ENCODE data around the gene AQP12A. TPM values are rescaled to one million over a fixed set of nuclear protein-coding genes. Genes with fewer than 3 reads are reported as not detected.
"Not testable (repeated sequence)": the region's sequence is repeated elsewhere in the genome, so short reads cannot be mapped to it uniquely, and the experiment has no call there.

AQP12A gene
- total and polyA plus RNA-seq, 2 donors (not counting 1 experiment from before 2014, with no cell fraction given) = not detected

DNA sequence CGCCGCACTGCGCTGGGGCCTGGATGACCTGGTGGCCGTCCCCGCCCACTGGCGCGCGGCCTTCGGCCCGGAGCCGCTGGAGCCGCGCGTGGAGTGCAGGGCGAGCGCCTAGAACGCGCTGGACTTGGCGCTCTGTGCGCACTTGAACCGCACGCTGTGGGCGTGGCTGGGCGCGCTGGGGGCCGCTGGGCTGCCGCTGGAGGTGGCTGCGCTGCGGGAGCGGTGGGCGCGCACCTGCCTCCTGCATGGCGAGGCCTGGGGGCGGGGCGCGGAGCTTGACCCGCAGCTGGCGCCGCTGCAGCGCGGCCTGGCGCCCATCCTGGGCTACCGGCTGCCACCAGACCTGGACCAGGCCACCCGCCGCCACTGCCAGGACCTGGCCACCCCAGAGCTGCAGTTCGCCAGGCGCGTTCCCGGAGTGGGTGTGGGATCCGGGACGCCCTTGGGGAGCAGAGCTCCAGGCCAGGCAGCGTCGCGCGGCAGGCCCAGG is 18.9 kb upstream of the AQP12A start:
- H3K9ac ChIP-seq (ENCODE audit: low read length) = no peak overlapping the region
- H3K9me3 ChIP-seq (ENCODE audit: control extremely low read depth in 1 of 3, control insufficient read depth in 2 of 3, insufficient read depth in 1 of 3, low read length in 2 of 3) = no peaks in the 10 kb centered on the region
- Mint-ChIP-seq H3K4me3 (no peak overlapping the region), H3K27ac (no peak overlapping the region), H3K9me3 (ENCODE audit: insufficient read depth) (no peaks in the 10 kb centered on the region), H3K4me1 (no peaks in the 10 kb centered on the region), H3K27me3 (peaks cover 34% of the 10 kb centered on the region)
- POLR2A ChIA-PET = no interaction called here
- H4K20me1 ChIP-seq (ENCODE audit: control insufficient read depth, insufficient read depth, low read length, poor library complexity, severe bottlenecking) = no peaks in the 10 kb centered on the region
- H3K4me3 ChIP-seq (ENCODE audit: control extremely low read depth in 1 of 5, extremely low read depth in 1 of 5, insufficient read depth in 1 of 5, low read depth in 2 of 5, low read length in 4 of 5) = no peak overlapping the region
- no peak for ATAC-seq (ENCODE audit: low read depth)
- H3K27ac ChIP-seq (ENCODE audit: low read length in 2 of 2) = no peak overlapping the region
- no peak overlapping the region for H3K4me2 ChIP-seq (replicated peaks; ENCODE audit: low read depth, low read length, poor library complexity, severe bottlenecking)
- intact Hi-C loops (cut with micrococcal nuclease) = no loop called here
- no peaks in the 10 kb centered on the region for H3K27me3 ChIP-seq (replicated peaks in 1 of 4; ENCODE audit: control extremely low read depth in 1 of 4, control insufficient read depth in 3 of 4, insufficient read depth in 4 of 4, low read length in 3 of 4)
- TF ChIP-seq CTCF (IDR thresholded peaks at IDR 0.05) (no peak), EZH2 (IDR thresholded peaks at IDR 0.05; ENCODE audit: borderline replicate concordance, insufficient read depth, low read depth, low read length, poor library complexity, severe bottlenecking) (no peak)
- CTCF ChIA-PET = no interaction called here
- H3K4me1 ChIP-seq (ENCODE audit: control insufficient read depth in 2 of 2, insufficient read depth in 2 of 2, low read length in 2 of 2) = no peaks in the 10 kb centered on the region
- H2AFZ ChIP-seq (ENCODE audit: insufficient read depth, low read depth, low read length, poor library complexity, severe bottlenecking) = no peak overlapping the region
- 20% methylated on average over 55 of the region's 55 CpGs for WGBS (ENCODE audit: insufficient coverage)
- no peaks in the 10 kb centered on the region for H3K79me2 ChIP-seq (ENCODE audit: control insufficient read depth, insufficient read depth, low read length)
- H3K36me3 ChIP-seq (replicated peaks in 1 of 2; ENCODE audit: control extremely low read depth in 1 of 2, control insufficient read depth in 1 of 2, extremely low read depth in 1 of 2, insufficient read depth in 2 of 2, low read length in 1 of 2) = no peaks in the 10 kb centered on the region
- DNase-seq = no peak

DNA sequence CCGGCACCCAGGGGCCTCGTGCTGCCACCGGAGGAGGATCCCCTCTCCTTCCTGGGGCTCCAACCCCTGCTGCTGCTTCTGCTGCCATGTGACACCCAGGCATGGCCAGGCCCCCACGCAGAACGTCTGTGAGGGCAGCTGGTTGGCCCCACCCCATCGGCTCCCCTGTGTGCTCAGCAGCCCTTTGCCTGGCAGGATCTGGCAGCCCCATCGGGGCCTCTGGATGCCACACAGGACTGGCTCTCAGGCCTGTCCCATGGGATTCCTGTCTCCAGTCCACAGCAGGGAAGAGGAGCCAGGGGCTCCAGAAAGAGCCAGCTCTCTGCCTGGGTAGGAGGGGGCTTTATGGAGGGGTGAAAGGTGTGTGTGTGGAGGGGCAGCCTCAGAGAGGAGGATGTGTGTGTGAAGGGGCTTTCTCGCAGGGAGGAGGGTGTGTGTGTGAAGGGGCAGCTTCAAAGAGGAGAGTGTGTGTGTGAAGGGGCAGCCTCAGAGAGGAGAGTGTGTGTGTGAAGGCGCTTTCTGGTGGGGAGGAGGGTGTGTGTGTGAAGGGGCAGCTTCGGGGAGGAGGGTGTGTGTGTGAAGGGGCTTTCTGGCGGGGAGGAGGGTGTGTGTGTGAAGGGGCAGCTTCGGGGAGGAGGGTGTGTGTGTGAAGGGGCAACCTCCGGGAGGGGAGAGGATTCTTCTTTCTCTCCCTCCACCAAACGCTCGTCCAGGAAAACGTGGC is 17.0 kb upstream of the AQP12A start:
- CTCF ChIA-PET; ATAC-seq (ENCODE audit: low read depth); H3K36me3 ChIP-seq (replicated peaks in 1 of 2; ENCODE audit: control extremely low read depth in 1 of 2, control insufficient read depth in 1 of 2, extremely low read depth in 1 of 2, insufficient read depth in 2 of 2, low read length in 1 of 2); DNase-seq; H4K20me1 ChIP-seq (ENCODE audit: control insufficient read depth, insufficient read depth, low read length, poor library complexity, severe bottlenecking); H3K9me3 ChIP-seq (ENCODE audit: control extremely low read depth in 1 of 3, control insufficient read depth in 2 of 3, insufficient read depth in 1 of 3, low read length in 2 of 3); H3K9me3 Mint-ChIP-seq (ENCODE audit: insufficient read depth); H3K27ac ChIP-seq (ENCODE audit: low read length in 2 of 2); H3K4me1 Mint-ChIP-seq; H3K27me3 ChIP-seq (replicated peaks in 1 of 4; ENCODE audit: control extremely low read depth in 1 of 4, control insufficient read depth in 3 of 4, insufficient read depth in 4 of 4, low read length in 3 of 4); H3K4me1 ChIP-seq (ENCODE audit: control insufficient read depth in 2 of 2, insufficient read depth in 2 of 2, low read length in 2 of 2); H2AFZ ChIP-seq (ENCODE audit: insufficient read depth, low read depth, low read length, poor library complexity, severe bottlenecking); H3K27ac Mint-ChIP-seq; H3K4me2 ChIP-seq (replicated peaks; ENCODE audit: low read depth, low read length, poor library complexity, severe bottlenecking); H3K4me3 Mint-ChIP-seq; intact Hi-C loops (cut with micrococcal nuclease); POLR2A ChIA-PET; H3K79me2 ChIP-seq (ENCODE audit: control insufficient read depth, insufficient read depth, low read length); H3K9ac ChIP-seq (ENCODE audit: low read length); H3K4me3 ChIP-seq (ENCODE audit: control extremely low read depth in 1 of 5, extremely low read depth in 1 of 5, insufficient read depth in 1 of 5, low read depth in 2 of 5, low read length in 4 of 5): not testable (repeated sequence)
- peaks cover 21% of the 10 kb centered on the region for H3K27me3 Mint-ChIP-seq
- WGBS (ENCODE audit: insufficient coverage) = 53% methylated on average over 5 of the region's 16 CpGs

DNA sequence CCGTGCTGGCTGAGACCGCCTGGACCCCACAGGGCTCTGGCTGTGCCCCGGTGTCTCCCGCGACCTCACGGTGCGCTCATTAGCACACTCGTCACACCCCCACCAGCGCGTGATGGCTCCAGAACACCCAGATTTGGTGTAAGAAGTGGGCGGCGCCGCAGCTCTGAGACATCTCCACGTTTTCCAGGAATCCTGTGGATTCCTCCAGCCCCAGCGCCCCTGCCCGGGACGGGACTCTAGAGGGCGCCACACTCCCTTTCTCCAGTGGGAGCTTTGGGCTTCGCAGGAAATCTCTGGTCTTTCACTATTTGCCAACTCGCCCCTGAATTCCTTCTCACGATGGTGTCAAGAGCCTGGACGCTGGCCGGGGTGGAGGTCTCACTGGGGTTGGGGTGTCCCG is 16.3 kb upstream of the AQP12A start:
- H3K4me3 Mint-ChIP-seq; CTCF ChIA-PET; H3K9me3 Mint-ChIP-seq (ENCODE audit: insufficient read depth); H2AFZ ChIP-seq (ENCODE audit: insufficient read depth, low read depth, low read length, poor library complexity, severe bottlenecking); H3K27me3 ChIP-seq (replicated peaks in 1 of 4; ENCODE audit: control extremely low read depth in 1 of 4, control insufficient read depth in 3 of 4, insufficient read depth in 4 of 4, low read length in 3 of 4); H3K79me2 ChIP-seq (ENCODE audit: control insufficient read depth, insufficient read depth, low read length); DNase-seq; H3K4me1 Mint-ChIP-seq; H3K9me3 ChIP-seq (ENCODE audit: control extremely low read depth in 1 of 3, control insufficient read depth in 2 of 3, insufficient read depth in 1 of 3, low read length in 2 of 3); POLR2A ChIA-PET; H3K4me2 ChIP-seq (replicated peaks; ENCODE audit: low read depth, low read length, poor library complexity, severe bottlenecking); H3K36me3 ChIP-seq (replicated peaks in 1 of 2; ENCODE audit: control extremely low read depth in 1 of 2, control insufficient read depth in 1 of 2, extremely low read depth in 1 of 2, insufficient read depth in 2 of 2, low read length in 1 of 2); H3K4me3 ChIP-seq (ENCODE audit: control extremely low read depth in 1 of 5, extremely low read depth in 1 of 5, insufficient read depth in 1 of 5, low read depth in 2 of 5, low read length in 4 of 5); H3K27ac ChIP-seq (ENCODE audit: low read length in 2 of 2); H3K27ac Mint-ChIP-seq; H3K9ac ChIP-seq (ENCODE audit: low read length); intact Hi-C loops (cut with micrococcal nuclease); ATAC-seq (ENCODE audit: low read depth); H3K4me1 ChIP-seq (ENCODE audit: control insufficient read depth in 2 of 2, insufficient read depth in 2 of 2, low read length in 2 of 2); H4K20me1 ChIP-seq (ENCODE audit: control insufficient read depth, insufficient read depth, low read length, poor library complexity, severe bottlenecking): not testable (repeated sequence)
- H3K27me3 Mint-ChIP-seq = peaks cover 17% of the 10 kb centered on the region
- WGBS (ENCODE audit: insufficient coverage) = no CpG with 5 or more reads among the region's 24 CpGs
